Stimulated activated memory B cell treated with anti-CD40 and anti-IgM and Interleukin-4, amounts not matched to agents 10 μg/mL and 1 μg/mL and 100 μg/mL, for 72 hours (primary cell): ENCODE results near the gene SLC35A2.
A peak's percentile ranks its signal among the peaks of the same experiment; 100 is the strongest.

Experiments used
- ATAC-seq: fragments of 150-1000 bp; cut with Tn5 transposase; 2 replicates; pipeline ENCODE4 v1.10.0; 2021
- H3K27ac Mint-ChIP-seq: one replicate; pipeline ENCODE4 v1.8.0; 2022; ENCODE audit warnings: mild to moderate bottlenecking, mixed read lengths
- H3K27me3 Mint-ChIP-seq: one replicate; pipeline ENCODE4 v1.8.0; 2022; ENCODE audit warnings: mixed read lengths
- H3K36me3 Mint-ChIP-seq: one replicate; pipeline ENCODE4 v1.8.0; 2022; ENCODE audit warnings: mixed read lengths
- H3K4me1 Mint-ChIP-seq: one replicate; pipeline ENCODE4 v1.8.0; 2022; ENCODE audit warnings: mixed read lengths
- H3K4me3 Mint-ChIP-seq: one replicate; pipeline ENCODE4 v1.8.0; 2022; ENCODE audit warnings: mild to moderate bottlenecking, moderate library complexity, mixed read lengths
- H3K9me3 Mint-ChIP-seq: one replicate; pipeline ENCODE4 v1.8.0; 2022; ENCODE audit warnings: mixed read lengths

SLC35A2 gene

GRCh38 chrX:48911412-48912182 is at the start of gene SLC35A2:
TSS of gene SLC35A2 (minus strand) at chrX:48911646. CDS start at chrX:48911636, 10 bp downstream.
- peak within 1 kb of the TSS; percentile 89 for H3K4me3 Mint-ChIP-seq
- H3K36me3 Mint-ChIP-seq, result peaks cover 25% of the 10 kb centered on the region
- ATAC-seq, result peak; percentile 96
- H3K27me3 Mint-ChIP-seq, result no peaks in the 10 kb centered on the region
- peak within 1 kb of the TSS; percentile 91 for H3K27ac Mint-ChIP-seq
- H3K4me1 Mint-ChIP-seq, result peaks cover 35% of the 10 kb centered on the region
- H3K9me3 Mint-ChIP-seq, result no peaks in the 10 kb centered on the region

GRCh38 chrX:48960291-48960690 is 48.8 kb upstream of the SLC35A2 start:
- ATAC-seq, result no peak
- H3K4me3 Mint-ChIP-seq, result peak overlapping the region; percentile 21

GRCh38 chrX:48958635-48959094 is 47.2 kb upstream of the SLC35A2 start:
- H3K27ac Mint-ChIP-seq, result peak overlapping the region; percentile 95
- H3K27me3 Mint-ChIP-seq, result no peaks in the 10 kb centered on the region
- ATAC-seq, result no peak
- peaks cover 51% of the 10 kb centered on the region for H3K4me1 Mint-ChIP-seq
- peak overlapping the region; percentile 99 for H3K4me3 Mint-ChIP-seq
- H3K9me3 Mint-ChIP-seq, result no peaks in the 10 kb centered on the region
- H3K36me3 Mint-ChIP-seq, result peaks cover 9% of the 10 kb centered on the region

More at GRCh38 chrX:48960291-48960690, 48.8 kb upstream of the SLC35A2 start:
- peaks cover 46% of the 10 kb centered on the region for H3K4me1 Mint-ChIP-seq
- peak overlapping the region; percentile 52 for H3K27ac Mint-ChIP-seq
- H3K9me3 Mint-ChIP-seq, result no peaks in the 10 kb centered on the region
- no peaks in the 10 kb centered on the region for H3K36me3 Mint-ChIP-seq
- no peaks in the 10 kb centered on the region for H3K27me3 Mint-ChIP-seq

DNA sequence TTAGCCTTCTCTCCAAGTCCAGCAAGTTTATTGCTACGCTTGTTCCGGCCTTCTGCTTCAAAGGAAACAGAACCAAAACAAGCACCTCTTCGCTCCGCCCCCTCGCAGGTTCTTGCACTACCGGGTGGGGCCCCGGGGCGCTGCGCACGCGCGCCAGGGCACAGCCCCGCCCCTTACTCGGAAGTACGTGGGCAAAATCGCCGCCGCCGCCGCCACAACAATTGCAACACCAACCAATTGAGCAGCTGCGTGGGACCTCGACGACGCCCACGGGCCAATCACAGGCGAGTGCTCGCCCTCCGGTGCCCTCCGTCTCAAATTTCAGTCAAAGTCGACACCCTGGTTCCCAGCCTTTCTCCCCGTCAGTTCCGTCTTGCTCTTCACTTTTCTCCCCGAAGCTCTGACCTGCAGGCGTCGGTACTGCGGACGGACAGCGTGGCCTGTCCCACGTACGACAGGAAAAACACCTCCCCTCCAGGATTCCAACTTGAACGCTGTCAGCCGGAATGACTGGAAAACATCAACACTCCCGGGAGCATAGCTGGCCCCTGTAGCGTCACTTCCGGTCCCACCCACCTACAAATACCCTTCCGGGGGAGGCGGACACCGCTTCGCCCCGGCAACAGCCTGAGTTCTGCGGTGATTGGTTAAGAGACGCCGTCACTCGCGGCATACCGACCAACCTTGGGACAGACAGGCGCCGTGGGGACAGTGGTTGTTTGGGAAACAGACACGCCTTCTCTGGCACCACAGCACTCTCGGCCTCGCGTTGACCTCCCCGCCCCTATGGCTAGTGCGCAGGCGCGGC is 46.6 kb upstream of the SLC35A2 start:
- peak overlapping the region; percentile 95 for H3K27ac Mint-ChIP-seq
- H3K4me3 Mint-ChIP-seq, result peak overlapping the region; percentile 99
- peaks cover 11% of the 10 kb centered on the region for H3K36me3 Mint-ChIP-seq
- H3K9me3 Mint-ChIP-seq, result no peaks in the 10 kb centered on the region
- peaks cover 54% of the 10 kb centered on the region for H3K4me1 Mint-ChIP-seq
- ATAC-seq, result peak; percentile 95
- no peaks in the 10 kb centered on the region for H3K27me3 Mint-ChIP-seq

GRCh38 chrX:48957477-48957826 is 46.0 kb upstream of the SLC35A2 start, which contains the start of gene OTUD5:
TSS of gene OTUD5 (minus strand) at chrX:48957607. CDS start at chrX:48957570, 37 bp downstream.
- H3K4me3 Mint-ChIP-seq, result peak within 1 kb of the TSS; percentile 99
- H3K4me1 Mint-ChIP-seq, result peaks cover 58% of the 10 kb centered on the region
- peak; percentile 75 for ATAC-seq
- no peaks in the 10 kb centered on the region for H3K9me3 Mint-ChIP-seq
- H3K36me3 Mint-ChIP-seq, result peaks cover 11% of the 10 kb centered on the region
- H3K27ac Mint-ChIP-seq, result peak within 1 kb of the TSS; percentile 95
- no peaks in the 10 kb centered on the region for H3K27me3 Mint-ChIP-seq

DNA sequence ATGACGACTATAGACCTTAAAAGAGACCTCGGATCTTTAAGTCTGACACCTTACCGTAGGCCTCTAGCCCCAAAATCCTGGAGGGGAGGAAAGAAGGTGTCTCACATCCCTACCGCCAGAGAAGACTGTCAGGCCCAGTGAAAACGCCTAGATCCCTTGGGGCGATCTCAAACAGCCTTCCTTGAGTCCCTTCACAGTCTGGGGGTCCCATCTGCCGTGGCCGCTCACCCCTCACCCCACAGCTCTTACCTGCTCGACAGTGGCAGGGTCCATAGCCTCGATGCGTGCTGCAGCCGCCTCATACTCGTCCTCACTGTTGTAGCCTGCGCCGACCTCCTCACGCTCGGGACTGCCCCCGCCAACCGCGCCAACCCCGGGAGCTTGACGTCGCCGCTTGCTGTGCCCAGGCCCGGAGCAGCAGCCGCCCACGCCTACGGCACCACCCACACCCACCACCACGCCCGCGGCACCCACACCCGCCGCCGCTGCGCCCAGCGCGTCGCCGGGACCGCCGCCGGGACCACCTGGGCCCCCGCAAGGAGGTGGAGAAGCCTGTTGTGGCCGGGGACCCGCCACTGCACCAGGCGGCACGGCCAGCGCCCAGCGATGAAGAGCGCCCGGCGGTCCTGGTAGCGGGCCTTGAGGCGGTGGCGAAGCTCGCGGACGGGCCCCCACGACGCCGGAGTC is 45.4 kb upstream of the SLC35A2 start:
- no peaks in the 10 kb centered on the region for H3K27me3 Mint-ChIP-seq
- peak overlapping the region; percentile 78 for H3K4me3 Mint-ChIP-seq
- H3K9me3 Mint-ChIP-seq, result no peaks in the 10 kb centered on the region
- peaks cover 11% of the 10 kb centered on the region for H3K36me3 Mint-ChIP-seq
- H3K27ac Mint-ChIP-seq, result peak overlapping the region; percentile 95
- peaks cover 59% of the 10 kb centered on the region for H3K4me1 Mint-ChIP-seq
- ATAC-seq, result no peak

GRCh38 chrX:48948589-48948988 is 37.1 kb upstream of the SLC35A2 start:
- Mint-ChIP-seq H3K9me3 (no peaks in the 10 kb centered on the region), H3K4me1 (peaks cover 42% of the 10 kb centered on the region), H3K27me3 (no peaks in the 10 kb centered on the region), H3K27ac (peak overlapping the region; percentile 46), H3K4me3 (no peak overlapping the region), H3K36me3 (peaks cover 2% of the 10 kb centered on the region)
- ATAC-seq, result no peak

GRCh38 chrX:48945517-48946348 is 34.3 kb upstream of the SLC35A2 start:
- ATAC-seq, result no peak
- H3K27ac Mint-ChIP-seq, result no peak overlapping the region
- no peak overlapping the region for H3K4me3 Mint-ChIP-seq
- peaks cover 49% of the 10 kb centered on the region for H3K4me1 Mint-ChIP-seq
- no peaks in the 10 kb centered on the region for H3K9me3 Mint-ChIP-seq
- H3K36me3 Mint-ChIP-seq, result peaks cover 20% of the 10 kb centered on the region
- no peaks in the 10 kb centered on the region for H3K27me3 Mint-ChIP-seq

- H3K27me3 Mint-ChIP-seq, result no peaks in the 10 kb centered on the region
- peak overlapping the region; percentile 86 for H3K27ac Mint-ChIP-seq
- no peak overlapping the region for H3K4me3 Mint-ChIP-seq
- no peaks in the 10 kb centered on the region for H3K9me3 Mint-ChIP-seq
- H3K4me1 Mint-ChIP-seq, result peaks cover 77% of the 10 kb centered on the region
- ATAC-seq, result no peak
- peaks cover 20% of the 10 kb centered on the region for H3K36me3 Mint-ChIP-seq
Observed at GRCh38 chrX:48942895-48943294, 31.4 kb upstream of the SLC35A2 start.

- no peak for ATAC-seq
- no peak overlapping the region for H3K4me3 Mint-ChIP-seq
- peaks cover 85% of the 10 kb centered on the region for H3K4me1 Mint-ChIP-seq
- peaks cover 20% of the 10 kb centered on the region for H3K36me3 Mint-ChIP-seq
- H3K27ac Mint-ChIP-seq, result peak overlapping the region; percentile 91
- H3K27me3 Mint-ChIP-seq, result no peaks in the 10 kb centered on the region
- no peaks in the 10 kb centered on the region for H3K9me3 Mint-ChIP-seq
Observed at GRCh38 chrX:48940404-48940955, 29.0 kb upstream of the SLC35A2 start.

GRCh38 chrX:48939524-48940228 is 28.2 kb upstream of the SLC35A2 start:
- peak; percentile 29 for ATAC-seq
- H3K4me3 Mint-ChIP-seq, result peak overlapping the region; percentile 62
- H3K9me3 Mint-ChIP-seq, result no peaks in the 10 kb centered on the region
- peaks cover 28% of the 10 kb centered on the region for H3K36me3 Mint-ChIP-seq
- H3K27ac Mint-ChIP-seq, result peak overlapping the region; percentile 91
- H3K27me3 Mint-ChIP-seq, result no peaks in the 10 kb centered on the region
- H3K4me1 Mint-ChIP-seq, result peaks cover 92% of the 10 kb centered on the region

- Mint-ChIP-seq H3K4me1 (peaks cover 94% of the 10 kb centered on the region), H3K9me3 (no peaks in the 10 kb centered on the region), H3K27me3 (no peaks in the 10 kb centered on the region)
Observed at GRCh38 chrX:48938721-48939425, 27.4 kb upstream of the SLC35A2 start.

More at GRCh38 chrX:48938721-48939425, 27.4 kb upstream of the SLC35A2 start:
- Mint-ChIP-seq H3K4me3 (peak overlapping the region; percentile 62), H3K36me3 (peaks cover 36% of the 10 kb centered on the region), H3K27ac (peak overlapping the region; percentile 91)
- peak; percentile 70 for ATAC-seq
